K562 (cell line): ENCODE results near the gene A1CF. TPM values are rescaled to one million over a fixed set of nuclear protein-coding genes. Genes with fewer than 3 reads are reported as not detected.

Source experiments
- ATAC-seq: fragments of 200-7000 bp; cut with Tn5 transposase; 3 replicates; pipeline ENCODE4 v1.9.1; 2020; ENCODE audit warnings: moderate library complexity
- BruUV-seq: library from RNA; stranded (reverse); fragments of 400-500 nt; replicated peaks from 2 replicates; lab custom pipeline; 2021; lab: Mats Ljungman, UMichigan
- CTCF ChIA-PET: fragments of 300-600 bp; formaldehyde crosslinking; extraction: SDS; loops from one replicate; lab custom pipeline; 2021; ENCODE audit warnings: low intra/inter-chr PET ratio; lab: Yijun Ruan, JAX
- POLR2A ChIA-PET: fragments of 300-600, 350-650 bp; sonication (Branson Sonifier 250); formaldehyde crosslinking; extraction: SDS; loops from one replicate; lab custom pipeline; 2021; ENCODE audit warnings: antibody characterized with exemption, inconsistent platforms; lab: Yijun Ruan, JAX
- DNase-seq, 4 experiments: peaks; one replicate each; pipeline versions ENCODE4 v3.0.0 to v3.0.0-alpha.2; 2011 to 2018; ENCODE audit warnings: low spot score in 3 of 4, mixed read lengths in 3 of 4; ENCODE audit errors: extremely low read depth in 1 of 4
- FAIRE-seq: peaks from 2 replicates; lab custom pipeline; 2011; peaks lifted over from hg19 to GRCh38; lab: Jason Lieb, UNC
- H2AFZ ChIP-seq: 2 replicates; pipeline ENCODE4 v1.6.0; 2011; ENCODE audit warnings: low read depth, low read length, control low read depth, inconsistent platforms
- H3K27ac ChIP-seq: fragments of 200-600 bp; 3 replicates; pipeline ENCODE4 v1.8.0; 2011; ENCODE audit warnings: low read depth, mild to moderate bottlenecking, control low read depth, inconsistent platforms, low read length, moderate library complexity, mixed read lengths; ENCODE audit errors: extremely low read depth
- H3K27me3 ChIP-seq, 2 experiments: fragments of 300-600 bp in 1 of 2; 2 replicates in 1 of 2; 3 replicates in 1 of 2; pipeline versions ENCODE4 v1.6.0 to v1.8.0; 2011; ENCODE audit warnings: inconsistent platforms in 2 of 2, low read length in 2 of 2, mild to moderate bottlenecking in 1 of 2, mixed read lengths in 1 of 2, moderate library complexity in 1 of 2; ENCODE audit not compliant: control insufficient read depth in 2 of 2, insufficient read depth in 2 of 2
- H3K36me3 ChIP-seq: fragments of 300-600 bp; 3 replicates; pipeline ENCODE4 v1.8.0; 2011; ENCODE audit warnings: mild to moderate bottlenecking, low read length, inconsistent platforms; ENCODE audit not compliant: control insufficient read depth, insufficient read depth
- H3K4me1 ChIP-seq, 2 experiments: fragments of 200-600 bp in 1 of 2; replicated peaks in 1 of 2; 2 replicates in 1 of 2; 3 replicates in 1 of 2; pipeline versions ENCODE4 v1.5.1 to v1.8.0; 2011; ENCODE audit warnings: inconsistent platforms in 2 of 2, low read length in 2 of 2, mild to moderate bottlenecking in 1 of 2, mixed read lengths in 1 of 2, moderate library complexity in 1 of 2; ENCODE audit not compliant: control insufficient read depth in 2 of 2, insufficient read depth in 2 of 2
- H3K4me2 ChIP-seq: 2 replicates; pipeline ENCODE4 v1.6.1; 2011; ENCODE audit warnings: low read length, control low read depth, inconsistent platforms, mixed read lengths; ENCODE audit not compliant: insufficient read depth
- H3K4me3 ChIP-seq: fragments of 200-600 bp; sonication (generic), shearing (Covaris generic); 2 replicates; pipeline ENCODE4 v1.5.1; 2016; ENCODE audit warnings: control low read depth, inconsistent platforms
- H3K79me2 ChIP-seq: fragments of 200-600 bp; 3 replicates; pipeline ENCODE4 v1.8.0; 2011; ENCODE audit warnings: low read length, inconsistent platforms; ENCODE audit not compliant: control insufficient read depth, insufficient read depth
- H3K9ac ChIP-seq, 2 experiments: 2 replicates each; pipeline versions ENCODE4 v1.6.0 to v1.6.1; 2011; ENCODE audit warnings: low read depth in 2 of 2, low read length in 2 of 2, control low read depth in 1 of 2, inconsistent platforms in 1 of 2, mild to moderate bottlenecking in 1 of 2, mixed read lengths in 1 of 2; ENCODE audit not compliant: insufficient read depth in 1 of 2
- H3K9me1 ChIP-seq: one replicate; pipeline ENCODE4 v1.6.0; 2011; ENCODE audit warnings: inconsistent platforms, mild to moderate bottlenecking, low read length, moderate library complexity; ENCODE audit not compliant: control insufficient read depth, insufficient read depth
- H3K9me3 ChIP-seq: replicated peaks from 2 replicates; pipeline ENCODE4 v1.5.1; 2011; ENCODE audit warnings: low read depth, low read length, inconsistent platforms; ENCODE audit not compliant: control insufficient read depth, insufficient read depth
- H4K20me1 ChIP-seq: replicated peaks from 2 replicates; pipeline ENCODE4 v1.6.1; 2011; ENCODE audit warnings: low read length, inconsistent platforms, mixed read lengths; ENCODE audit not compliant: control insufficient read depth, insufficient read depth
- ATF3 ChIP-seq, 2 experiments: fragments of 450-650 bp in 1 of 2; sonication (generic) in 1 of 2; formaldehyde crosslinking in 1 of 2; IDR thresholded peaks in 1 of 2; conservative IDR thresholded peaks in 1 of 2; 2 replicates each; pipeline versions ENCODE4 v1.6.1 to v1.8.1; 2016 to 2023; ENCODE audit warnings: mild to moderate bottlenecking in 2 of 2, moderate library complexity in 2 of 2, inconsistent platforms in 1 of 2, missing genetic modification reagents in 1 of 2
- ESRRA ChIP-seq: fragments of 450-650 bp; IDR thresholded peaks from 2 replicates; pipeline ENCODE4 v1.6.1; 2014; ENCODE audit warnings: low read depth, mild to moderate bottlenecking, moderate library complexity, borderline replicate concordance
- FOXJ2 ChIP-seq: fragments of 200-800 bp; sonication (Bioruptor generic); IDR thresholded peaks from 2 replicates; pipeline ENCODE4 v1.6.1; 2016; ENCODE audit warnings: missing genetic modification characterization, missing compliant biosample characterization
- SNRNP70 ChIP-seq: fragments of 200-400 bp; formaldehyde crosslinking; optimal IDR thresholded peaks from 2 replicates; pipeline ENCODE3; 2017; ENCODE audit warnings: low read depth, low read length
- TARDBP ChIP-seq: fragments of 450-650 bp; IDR thresholded peaks from 2 replicates; pipeline ENCODE4 v1.6.1; 2016
- TCF7 ChIP-seq: sonication (generic); IDR thresholded peaks from 2 replicates; pipeline ENCODE4 v1.6.1; 2016; ENCODE audit warnings: antibody characterized with exemption, borderline replicate concordance
- ZNF444 ChIP-seq: fragments of 250-450 bp; sonication (Bioruptor Pico); IDR thresholded peaks from 2 replicates; pipeline ENCODE4 v1.4.0; 2020; ENCODE audit warnings: mild to moderate bottlenecking, moderate library complexity
- ZNF76 ChIP-seq: fragments of 250-450 bp; sonication (Bioruptor Pico); IDR thresholded peaks from 2 replicates; pipeline ENCODE4 v1.4.0; 2020; ENCODE audit warnings: mild to moderate bottlenecking, moderate library complexity, borderline replicate concordance
- WGBS: fragments of 100-300 bp; shearing (Covaris generic); methylation state at CpG from one replicate; pipeline ENCODE4 v1.1.6; 2016; ENCODE audit warnings: low coverage, mixed read lengths; ENCODE audit not compliant: insufficient coverage; ENCODE audit errors: missing lambda C conversion rate; 5-methylcytosine and 5-hydroxymethylcytosine counted together
- in situ Hi-C: fragments of 300-500 bp; cut with MboI; formaldehyde crosslinking; loops from 4 replicates; pipeline ENCODE4 v1.15.0; 2018; ENCODE audit warnings: inconsistent platforms, mixed read lengths
- intact Hi-C: fragments of 100-400 bp; cut with micrococcal nuclease; formaldehyde crosslinking; loops from 2 replicates; pipeline ENCODE4 v1.14.2; 2022
- polyA plus RNA-seq, 8 experiments: library from polyadenylated mRNA; depleted of rRNA in 4 of 8; stranded (reverse) in 5 of 8; unstranded in 3 of 8; fragments of >200 nt; fragmentation: Nextera tagmentation in 2 of 8; fragmentation: Illumina TruSeq in 1 of 8; extraction: Ambion mirVana in 2 of 8; extraction: Trizol in 1 of 8; gene quantifications; 2 replicates each; pipeline versions ENCODE4 v1.2.1 to v1.2.3, GENCODE V29; 2011 to 2014; ENCODE audit warnings: inconsistent platforms in 1 of 8, missing spikeins in 1 of 8
- total RNA-seq, 7 experiments: library from RNA; depleted of rRNA in 6 of 7; stranded (reverse); fragments of >200 nt in 6 of 7; fragmentation: Illumina TruSeq in 2 of 7; extraction: Trizol in 2 of 7; gene quantifications; 2 replicates each; pipeline versions ENCODE4 v1.2.1 to v1.2.3, GENCODE V29; 2011 to 2021; ENCODE audit warnings: low replicate concordance in 1 of 7
- TF ChIP-seq, protein P1 (sequence below), 2 experiments: IDR thresholded peaks; 2 replicates each; pipeline ENCODE4 v1.6.1; 2012; ENCODE audit warnings: improper control_type of control experiment in 2 of 2, low read depth in 2 of 2, low read length in 2 of 2, borderline replicate concordance in 1 of 2

Gene A1CF
- total and polyA plus RNA-seq, 9 of the 15 experiments (the other 6 are each of a cell fraction or from before 2014, with no cell fraction given), result 0.11 TPM; not detected in 8

GRCh38 chr10:50850578-50851230, 34.7 kb downstream of the A1CF start:
- FAIRE-seq (no peak), DNase-seq (no peak), ATAC-seq (no peak)
- no peak overlapping the region for H3K9ac ChIP-seq
- H3K27ac ChIP-seq, result no peak overlapping the region
- H3K4me1 ChIP-seq, result no peaks in the 10 kb centered on the region
- WGBS, result 7% methylated on average over 5 of the region's 5 CpGs
- H3K9me1 ChIP-seq, result no peaks in the 10 kb centered on the region
- no peak overlapping the region for H3K4me3 ChIP-seq
- H3K27me3 ChIP-seq, result no peaks in the 10 kb centered on the region
- ChIA-PET POLR2A (no interaction called here), CTCF (no interaction called here)
- BruUV-seq, result no TSS peak
- no peaks in the 10 kb centered on the region for H4K20me1 ChIP-seq
- intact Hi-C loops, result no loop called here
- TF ChIP-seq ATF3 (IDR thresholded peaks at IDR 0.05) (no peak), ATF3 (CRISPR knock-in tag; conservative IDR thresholded peaks at IDR 0.05) (no peak), ZNF444 (CRISPR knock-in tag) (no peak), FOXJ2 (tag) (no peak), TARDBP (no peak), ZNF76 (CRISPR knock-in tag) (no peak), TCF7 (no peak), SNRNP70 (no peak), ESRRA (no peak)
- TF ChIP-seq, protein P1, sequence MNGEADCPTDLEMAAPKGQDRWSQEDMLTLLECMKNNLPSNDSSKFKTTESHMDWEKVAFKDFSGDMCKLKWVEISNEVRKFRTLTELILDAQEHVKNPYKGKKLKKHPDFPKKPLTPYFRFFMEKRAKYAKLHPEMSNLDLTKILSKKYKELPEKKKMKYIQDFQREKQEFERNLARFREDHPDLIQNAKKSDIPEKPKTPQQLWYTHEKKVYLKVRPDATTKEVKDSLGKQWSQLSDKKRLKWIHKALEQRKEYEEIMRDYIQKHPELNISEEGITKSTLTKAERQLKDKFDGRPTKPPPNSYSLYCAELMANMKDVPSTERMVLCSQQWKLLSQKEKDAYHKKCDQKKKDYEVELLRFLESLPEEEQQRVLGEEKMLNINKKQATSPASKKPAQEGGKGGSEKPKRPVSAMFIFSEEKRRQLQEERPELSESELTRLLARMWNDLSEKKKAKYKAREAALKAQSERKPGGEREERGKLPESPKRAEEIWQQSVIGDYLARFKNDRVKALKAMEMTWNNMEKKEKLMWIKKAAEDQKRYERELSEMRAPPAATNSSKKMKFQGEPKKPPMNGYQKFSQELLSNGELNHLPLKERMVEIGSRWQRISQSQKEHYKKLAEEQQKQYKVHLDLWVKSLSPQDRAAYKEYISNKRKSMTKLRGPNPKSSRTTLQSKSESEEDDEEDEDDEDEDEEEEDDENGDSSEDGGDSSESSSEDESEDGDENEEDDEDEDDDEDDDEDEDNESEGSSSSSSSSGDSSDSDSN (IDR thresholded peaks at IDR 0.05; ENCODE audit: borderline replicate concordance in 1 of 2, low read depth in 2 of 2, low read length in 2 of 2), result no peak
- H3K36me3 ChIP-seq, result no peaks in the 10 kb centered on the region
- no peak overlapping the region for H2AFZ ChIP-seq
- H3K4me2 ChIP-seq, result no peak overlapping the region
- no peaks in the 10 kb centered on the region for H3K9me3 ChIP-seq
- in situ Hi-C loops, result no loop called here
- no peaks in the 10 kb centered on the region for H3K79me2 ChIP-seq
